A673 (cell line): ENCODE measurements around the gene CEP44. TPM values are rescaled to one million over a fixed set of nuclear protein-coding genes. Genes with fewer than 3 reads are reported as not detected.

ENCODE experiments used
- BruUV-seq: library from RNA; stranded (reverse); fragments of 400-500 nt; replicated peaks from 2 replicates; lab custom pipeline; 2021; lab: Mats Ljungman, UMichigan
- CTCF ChIA-PET: fragments of 300-600 bp; sonication (Branson Sonifier 250); formaldehyde crosslinking; loops from one replicate; lab custom pipeline; 2022; ENCODE audit warnings: antibody characterized with exemption; lab: Charles Lee
- POLR2A ChIA-PET: fragments of 300-600 bp; sonication (Branson Sonifier 250); formaldehyde crosslinking; loops from one replicate; lab custom pipeline; 2022; ENCODE audit warnings: antibody characterized with exemption; ENCODE audit not compliant: low non-redundant PET; lab: Charles Lee
- DNase-seq: peaks from one replicate; pipeline ENCODE4 v3.0.0-alpha.2; 2015; ENCODE audit warnings: low spot score
- H3K27ac ChIP-seq: fragments of 200-600 bp; sonication (generic); 2 replicates; pipeline ENCODE4 v1.5.1; 2016; ENCODE audit warnings: mixed run types, low read depth, mild to moderate bottlenecking, mixed read lengths, antibody characterized with exemption, low read length; ENCODE audit not compliant: poor library complexity, severe bottlenecking
- H3K27me3 ChIP-seq: fragments of 200-600 bp; sonication (generic); replicated peaks from 2 replicates; pipeline ENCODE4 v1.6.1; 2017; ENCODE audit warnings: mixed run types, low read depth, mild to moderate bottlenecking, mixed read lengths, antibody characterized with exemption, low read length; ENCODE audit not compliant: insufficient read depth, poor library complexity
- H3K36me3 ChIP-seq: fragments of 200-600 bp; sonication (generic); 2 replicates; pipeline ENCODE4 v1.6.1; 2016; ENCODE audit warnings: mixed run types, mild to moderate bottlenecking, mixed read lengths, antibody characterized with exemption, low read length; ENCODE audit not compliant: insufficient read depth, poor library complexity, severe bottlenecking
- H3K4me1 ChIP-seq: fragments of 200-600 bp; sonication (generic); 2 replicates; pipeline ENCODE4 v1.6.1; 2017; ENCODE audit warnings: mixed run types, mild to moderate bottlenecking, mixed read lengths, antibody characterized with exemption, low read length; ENCODE audit not compliant: insufficient read depth, poor library complexity, severe bottlenecking
- H3K4me3 ChIP-seq: fragments of 200-600 bp; sonication (generic); 2 replicates; pipeline ENCODE4 v1.5.1; 2016; ENCODE audit warnings: low read depth, mixed run types, mild to moderate bottlenecking, mixed read lengths, low read length; ENCODE audit not compliant: poor library complexity, severe bottlenecking
- H3K9me3 ChIP-seq: fragments of 200-600 bp; sonication (generic); 2 replicates; pipeline ENCODE4 v1.6.1; 2016; ENCODE audit warnings: mixed run types, low read depth, mild to moderate bottlenecking, mixed read lengths, antibody characterized with exemption, low read length; ENCODE audit not compliant: poor library complexity, severe bottlenecking
- EZH2 ChIP-seq: fragments of 200-600 bp; sonication (generic); IDR thresholded peaks from 2 replicates; pipeline ENCODE4 v1.6.1; 2017; ENCODE audit warnings: borderline replicate concordance, low read depth, mild to moderate bottlenecking, mixed read lengths, antibody characterized with exemption, low read length; ENCODE audit not compliant: poor library complexity, severe bottlenecking
- intact Hi-C: fragments of 100-400 bp; cut with micrococcal nuclease; formaldehyde crosslinking; loops from one replicate; pipeline ENCODE4 v1.10.0; 2022; ENCODE audit not compliant: unreplicated experiment
- total RNA-seq: library from RNA; stranded (reverse); gene quantifications from 2 replicates; pipeline ENCODE4 v1.2.3, GENCODE V29; 2021
- TF ChIP-seq, protein P1 (sequence below): fragments of 300-800, 200-600 bp; sonication (generic); conservative IDR thresholded peaks from 2 replicates; pipeline ENCODE4 v1.5.1; 2017; ENCODE audit warnings: low read depth, mild to moderate bottlenecking, antibody characterized with exemption, low read length, moderate library complexity, mixed read lengths

The CEP44 gene
- total RNA-seq, 1 experiment from 2014 or later, result 22.3 TPM

DNA sequence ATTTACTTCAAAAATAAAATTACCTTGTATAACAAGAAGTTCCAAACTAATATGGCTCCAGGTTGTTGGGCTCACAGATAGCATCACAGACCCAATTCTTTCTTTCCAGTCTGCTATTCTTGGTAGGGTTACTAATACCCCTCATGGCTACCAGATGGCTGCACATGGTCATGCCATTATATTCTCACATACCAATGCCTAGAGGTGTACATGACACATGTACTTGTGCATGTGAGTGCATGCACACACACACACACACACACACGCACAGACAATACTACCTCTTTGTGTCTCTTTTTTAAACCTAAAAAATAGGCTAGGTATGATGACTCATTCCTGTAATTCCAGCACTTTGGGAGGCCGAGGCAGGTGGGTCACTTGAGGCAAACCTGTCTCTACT, 31.3 kb upstream of the CEP44 start:
- Histone ChIP-seq H3K9me3 (no peaks in the 10 kb centered on the region), H3K27ac (no peak overlapping the region), H3K27me3 (no peaks in the 10 kb centered on the region), H3K36me3 (no peaks in the 10 kb centered on the region), H3K4me3 (no peak overlapping the region), H3K4me1 (peaks cover 17% of the 10 kb centered on the region)
- intact Hi-C loops, result no loop called here
- BruUV-seq, result no TSS peak
- CTCF ChIA-PET, result no interaction called here
- DNase-seq, result no peak
- TF ChIP-seq, protein P1, sequence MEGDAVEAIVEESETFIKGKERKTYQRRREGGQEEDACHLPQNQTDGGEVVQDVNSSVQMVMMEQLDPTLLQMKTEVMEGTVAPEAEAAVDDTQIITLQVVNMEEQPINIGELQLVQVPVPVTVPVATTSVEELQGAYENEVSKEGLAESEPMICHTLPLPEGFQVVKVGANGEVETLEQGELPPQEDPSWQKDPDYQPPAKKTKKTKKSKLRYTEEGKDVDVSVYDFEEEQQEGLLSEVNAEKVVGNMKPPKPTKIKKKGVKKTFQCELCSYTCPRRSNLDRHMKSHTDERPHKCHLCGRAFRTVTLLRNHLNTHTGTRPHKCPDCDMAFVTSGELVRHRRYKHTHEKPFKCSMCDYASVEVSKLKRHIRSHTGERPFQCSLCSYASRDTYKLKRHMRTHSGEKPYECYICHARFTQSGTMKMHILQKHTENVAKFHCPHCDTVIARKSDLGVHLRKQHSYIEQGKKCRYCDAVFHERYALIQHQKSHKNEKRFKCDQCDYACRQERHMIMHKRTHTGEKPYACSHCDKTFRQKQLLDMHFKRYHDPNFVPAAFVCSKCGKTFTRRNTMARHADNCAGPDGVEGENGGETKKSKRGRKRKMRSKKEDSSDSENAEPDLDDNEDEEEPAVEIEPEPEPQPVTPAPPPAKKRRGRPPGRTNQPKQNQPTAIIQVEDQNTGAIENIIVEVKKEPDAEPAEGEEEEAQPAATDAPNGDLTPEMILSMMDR, result no peak
- POLR2A ChIA-PET, result no interaction called here

DNA sequence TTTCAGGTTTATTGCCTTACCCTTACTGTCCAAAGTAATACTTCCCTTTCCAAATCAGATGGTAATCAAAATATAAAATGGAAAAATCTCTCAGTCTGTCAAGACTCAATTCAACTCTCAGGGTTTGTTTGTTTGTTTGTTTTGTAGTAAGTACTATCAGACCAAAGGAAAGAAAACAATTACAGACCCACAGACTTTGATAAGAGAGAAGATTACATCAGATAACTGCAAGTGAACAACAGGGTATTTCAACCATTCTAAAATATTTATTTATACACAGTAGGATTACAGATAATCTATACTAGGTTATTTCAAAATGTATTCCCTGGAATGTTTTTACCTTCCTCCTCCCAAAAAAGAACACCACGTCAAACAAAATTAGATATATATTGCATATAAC, 29.1 kb upstream of the CEP44 start:
- intact Hi-C loops, result no loop called here
- no peak for DNase-seq
- H3K4me3 ChIP-seq, result no peak overlapping the region
- ChIA-PET POLR2A (no interaction called here), CTCF (no interaction called here)
- H3K9me3 ChIP-seq, result no peaks in the 10 kb centered on the region
- H3K27ac ChIP-seq, result no peak overlapping the region
- TF ChIP-seq, protein P1, result no peak
- no peak for TF ChIP-seq EZH2
- no TSS peak for BruUV-seq
- H3K36me3 ChIP-seq, result no peaks in the 10 kb centered on the region
- H3K4me1 ChIP-seq, result peaks cover 21% of the 10 kb centered on the region
- H3K27me3 ChIP-seq, result no peaks in the 10 kb centered on the region

DNA sequence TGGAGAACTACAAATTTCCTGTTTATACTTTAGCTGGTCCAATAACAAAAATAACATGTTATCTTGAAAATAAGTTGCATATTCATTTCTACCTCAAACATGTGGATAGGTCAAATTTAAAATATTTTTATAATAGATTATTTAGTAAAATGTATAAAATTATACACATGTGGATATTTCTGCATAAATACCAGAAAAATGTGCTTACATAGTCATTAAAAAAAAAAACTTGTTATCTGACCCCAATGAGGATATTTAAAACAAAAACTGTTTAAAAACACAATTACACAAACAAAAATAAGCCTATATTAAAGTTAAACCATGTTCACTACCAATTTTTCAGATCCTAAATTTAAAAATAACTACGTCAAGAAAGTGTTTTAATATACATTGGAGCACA, 28.3 kb upstream of the CEP44 start:
- Histone ChIP-seq H3K27me3 (no peaks in the 10 kb centered on the region), H3K9me3 (no peaks in the 10 kb centered on the region), H3K27ac (no peak overlapping the region), H3K36me3 (no peaks in the 10 kb centered on the region), H3K4me3 (no peak overlapping the region), H3K4me1 (peaks cover 29% of the 10 kb centered on the region)
- intact Hi-C loops, result no loop called here
- CTCF ChIA-PET, result no interaction called here
- no peak for TF ChIP-seq EZH2
- TF ChIP-seq, protein P1, result no peak
- no peak for DNase-seq
- BruUV-seq, result no TSS peak
- POLR2A ChIA-PET, result no interaction called here
